ENCODE results near the gene GPX3. TPM values are rescaled to one million over a fixed set of nuclear protein-coding genes. Genes with fewer than 3 reads are reported as not detected.

The GPX3 gene
- total and polyA plus RNA-seq, 2 donors (not counting 3 experiments of a cell fraction or from before 2014, with no cell fraction given), result 5.1 to 17.1 TPM

GRCh38 chr5:151004499-151004898 lies 15.9 kb upstream of the GPX3 start:
- BruUV-seq (replicated peaks), result no TSS peak
- no peaks in the 10 kb centered on the region for H3K9me1 ChIP-seq (replicated peaks; ENCODE audit: control insufficient read depth, extremely low read depth, insufficient read depth, low read length)
- TF ChIP-seq MYC (IDR thresholded peaks at IDR 0.05; ENCODE audit: low read depth, low read length) (no peak), POLR2AphosphoS5 (IDR thresholded peaks at IDR 0.05; ENCODE audit: insufficient read depth, low read depth, low read length) (no peak), GATA2 (IDR thresholded peaks at IDR 0.05; ENCODE audit: insufficient read depth, insufficient read length, low read depth, low read length) (no peak), JUN (IDR thresholded peaks at IDR 0.05; ENCODE audit: borderline replicate concordance, insufficient read depth, insufficient read length, low read depth) (no peak), EZH2 (IDR thresholded peaks at IDR 0.05; ENCODE audit: borderline replicate concordance, low read depth, low read length, severe bottlenecking) (no peak), CTCF (IDR thresholded peaks at IDR 0.05; ENCODE audit: extremely low read depth in 1 of 2, insufficient read depth in 1 of 2, low read depth in 1 of 2, low read length in 2 of 2) (no peak), FOS (IDR thresholded peaks at IDR 0.05; ENCODE audit: borderline replicate concordance, insufficient read depth, low read length) (no peak), MAX (IDR thresholded peaks at IDR 0.05; ENCODE audit: insufficient read depth, insufficient read length) (no peak), POLR2A (IDR thresholded peaks at IDR 0.05; ENCODE audit: low read depth, low read length) (no peak)
- no peak overlapping the region for H2AFZ ChIP-seq (ENCODE audit: low read depth, low read length)
- H4K20me1 ChIP-seq (replicated peaks; ENCODE audit: control insufficient read depth, extremely low read depth, insufficient read depth, low read length), result no peaks in the 10 kb centered on the region
- ChIA-PET POLR2A (interaction anchor here (0.5 kb wide), 1 partner anchor 29 kb away, joined by 4 read pairs; no protein-coding TSS in a partner anchor), CTCF (interaction anchor here (0.9 to 6.0 kb wide), 4 partner anchors 45 to 161 kb away, joined by 3 to 215 read pairs (median 64); no protein-coding TSS in a partner anchor)
- no peaks in the 10 kb centered on the region for H3K79me2 ChIP-seq (ENCODE audit: control insufficient read depth, insufficient read depth, low read length)
- FAIRE-seq, result no peak
- no peak overlapping the region for H3K4me3 ChIP-seq (replicated peaks in 1 of 3; ENCODE audit: insufficient read depth in 1 of 3, low read depth in 1 of 3, low read length in 3 of 3)
- dilution Hi-C loops (cut with MboI; ENCODE audit: extremely low pct_ligation_motif_present, low sequenced_read_pairs), result no loop called here
- H3K4me1 ChIP-seq (ENCODE audit: control insufficient read depth, extremely low read depth, insufficient read depth, low read length), result no peaks in the 10 kb centered on the region
- intact Hi-C loops (cut with micrococcal nuclease), result no loop called here
- H3K9me3 ChIP-seq (replicated peaks; ENCODE audit: control insufficient read depth, insufficient read depth, low read length), result no peaks in the 10 kb centered on the region
- no peak overlapping the region for H3K4me2 ChIP-seq (ENCODE audit: insufficient read depth, low read length)
- H3K27me3 ChIP-seq (ENCODE audit: control insufficient read depth in 2 of 2, insufficient read depth in 2 of 2, low read length in 2 of 2), result peaks cover 0 to 4% of the 10 kb centered on the region in 2 experiments
- no peak for DNase-seq (ENCODE audit: low read depth, low spot score)
- H3K36me3 ChIP-seq (ENCODE audit: control insufficient read depth in 2 of 2, extremely low read depth in 1 of 2, insufficient read depth in 2 of 2, low read length in 2 of 2), result no peaks in the 10 kb centered on the region
- H3K9ac ChIP-seq (replicated peaks; ENCODE audit: extremely low read depth, insufficient read depth, low read length), result no peak overlapping the region
- no peak overlapping the region for H3K27ac ChIP-seq (ENCODE audit: insufficient read depth, low read depth, low read length)

All from endothelial cell of umbilical vein (primary cell).